Smooth muscle cell (in vitro differentiated cells): Measurements from ENCODE around the gene TTPAL. TPM values are rescaled to one million over a fixed set of nuclear protein-coding genes. Genes with fewer than 3 reads are reported as not detected.

ENCODE experiments used
- DNase-seq: peaks from one replicate; lab custom pipeline; 2025; ENCODE audit not compliant: unreplicated experiment; lab: John Stamatoyannopoulos, UW
- H2AFZ ChIP-seq: fragments of 200-600 bp; sonication (generic); 2 replicates; pipeline ENCODE4 v1.6.0; 2016; ENCODE audit warnings: antibody characterized with exemption, low read depth, mild to moderate bottlenecking
- H3F3A ChIP-seq: fragments of 200-600 bp; sonication (generic); 2 replicates; pipeline ENCODE4 v1.6.0; 2017; ENCODE audit warnings: antibody characterized with exemption, low read depth
- H3K27ac ChIP-seq: fragments of 200-600 bp; sonication (generic); 2 replicates; pipeline ENCODE4 v1.5.1; 2016; ENCODE audit warnings: low read depth, mild to moderate bottlenecking
- H3K27me3 ChIP-seq: fragments of 200-600 bp; sonication (generic); 2 replicates; pipeline ENCODE4 v1.6.1; 2016; ENCODE audit warnings: low read depth, mild to moderate bottlenecking
- H3K36me3 ChIP-seq: fragments of 200-600 bp; sonication (generic); 2 replicates; pipeline ENCODE4 v1.5.1; 2016; ENCODE audit warnings: low read depth
- H3K4me1 ChIP-seq: fragments of 200-600 bp; sonication (generic); 2 replicates; pipeline ENCODE4 v1.5.1; 2016; ENCODE audit warnings: low read depth
- H3K4me2 ChIP-seq: fragments of 200-600 bp; sonication (generic); 2 replicates; pipeline ENCODE4 v1.6.0; 2016; ENCODE audit warnings: mild to moderate bottlenecking
- H3K4me3 ChIP-seq: fragments of 200-600 bp; sonication (generic); 2 replicates; pipeline ENCODE4 v1.5.1; 2016; ENCODE audit warnings: mild to moderate bottlenecking
- H3K79me2 ChIP-seq: fragments of 200-600 bp; sonication (generic); 2 replicates; pipeline ENCODE4 v1.6.0; 2016; ENCODE audit warnings: low read depth, mild to moderate bottlenecking
- H3K9ac ChIP-seq: fragments of 200-600 bp; sonication (generic); 2 replicates; pipeline ENCODE4 v1.6.0; 2016; ENCODE audit warnings: low read depth
- H3K9me3 ChIP-seq: fragments of 200-600 bp; sonication (generic); replicated peaks from 2 replicates; pipeline ENCODE4 v1.5.1; 2016; ENCODE audit warnings: low read depth
- H4K20me1 ChIP-seq: fragments of 200-600 bp; sonication (generic); 2 replicates; pipeline ENCODE4 v1.6.0; 2016; ENCODE audit warnings: low read depth
- CTCF ChIP-seq: fragments of 200-600 bp; sonication (generic); IDR thresholded peaks from 2 replicates; pipeline ENCODE4 v1.5.1; 2017; ENCODE audit warnings: borderline replicate concordance, mild to moderate bottlenecking, antibody characterized with exemption; ENCODE audit not compliant: insufficient read depth, poor library complexity, severe bottlenecking
- WGBS: methylation state at CpG from one replicate; pipeline ENCODE4 v1.1.7; 2016; ENCODE audit warnings: low lambda C conversion rate; 5-methylcytosine and 5-hydroxymethylcytosine counted together
- polyA plus RNA-seq: library from polyadenylated mRNA; unstranded; fragments of >200 nt; fragmentation: Nextera tagmentation; extraction: Ambion mirVana; gene quantifications from 2 replicates; pipeline ENCODE4 v1.2.1, GENCODE V29; 2016
- total RNA-seq: library from RNA; depleted of rRNA; stranded (reverse); fragments of >200 nt; gene quantifications from 2 replicates; pipeline ENCODE4 v1.2.3, GENCODE V29; 2014

Gene TTPAL
- total and polyA plus RNA-seq, 2 experiments from 2014 or later, result 5.6 to 5.8 TPM

GRCh38 chr20:44455126-44455525, 20.5 kb upstream of the TTPAL start:
- Histone ChIP-seq H3K9me3 (no peaks in the 10 kb centered on the region), H3K27me3 (no peaks in the 10 kb centered on the region)
- no peak for TF ChIP-seq CTCF

GRCh38 chr20:44456611-44457010, 19.1 kb upstream of the TTPAL start:
- no peaks in the 10 kb centered on the region for H3F3A ChIP-seq
- no peaks in the 10 kb centered on the region for H3K9me3 ChIP-seq
- no peaks in the 10 kb centered on the region for H3K79me2 ChIP-seq
- no peaks in the 10 kb centered on the region for H3K4me1 ChIP-seq
- H3K4me2 ChIP-seq, result no peak overlapping the region
- H3K4me3 ChIP-seq, result no peak overlapping the region
- no peak overlapping the region for H3K9ac ChIP-seq
- WGBS, result 91% methylated on average over 8 of the region's 8 CpGs
- H3K27ac ChIP-seq, result no peak overlapping the region
- no peak for DNase-seq
- H2AFZ ChIP-seq, result no peak overlapping the region
- no peaks in the 10 kb centered on the region for H3K27me3 ChIP-seq
- no peak for TF ChIP-seq CTCF
- no peaks in the 10 kb centered on the region for H4K20me1 ChIP-seq
- no peaks in the 10 kb centered on the region for H3K36me3 ChIP-seq

More at GRCh38 chr20:44455126-44455525, 20.5 kb upstream of the TTPAL start:
- Histone ChIP-seq H3K36me3 (no peaks in the 10 kb centered on the region), H3K4me1 (no peaks in the 10 kb centered on the region), H3K4me3 (no peak overlapping the region), H3F3A (no peaks in the 10 kb centered on the region), H3K79me2 (no peaks in the 10 kb centered on the region), H4K20me1 (no peaks in the 10 kb centered on the region), H3K4me2 (no peak overlapping the region), H2AFZ (no peak overlapping the region), H3K27ac (no peak overlapping the region), H3K9ac (no peak overlapping the region)
- 93% methylated on average over 3 of the region's 3 CpGs for WGBS
- no peak for DNase-seq

GRCh38 chr20:44457016-44457415, 18.7 kb upstream of the TTPAL start:
- no peak overlapping the region for H2AFZ ChIP-seq
- 42% methylated on average over 6 of the region's 6 CpGs for WGBS
- H3K36me3 ChIP-seq, result no peaks in the 10 kb centered on the region
- H3K4me1 ChIP-seq, result no peaks in the 10 kb centered on the region
- H3K4me2 ChIP-seq, result no peak overlapping the region
- H4K20me1 ChIP-seq, result no peaks in the 10 kb centered on the region
- H3K79me2 ChIP-seq, result no peaks in the 10 kb centered on the region
- no peaks in the 10 kb centered on the region for H3F3A ChIP-seq
- no peaks in the 10 kb centered on the region for H3K9me3 ChIP-seq
- no peak overlapping the region for H3K27ac ChIP-seq
- H3K27me3 ChIP-seq, result no peaks in the 10 kb centered on the region
- H3K4me3 ChIP-seq, result no peak overlapping the region
- H3K9ac ChIP-seq, result no peak overlapping the region
- DNase-seq, result no peak
- no peak for TF ChIP-seq CTCF

GRCh38 chr20:44459271-44459670, 16.4 kb upstream of the TTPAL start:
- Histone ChIP-seq H3K79me2 (no peaks in the 10 kb centered on the region), H3F3A (no peaks in the 10 kb centered on the region), H2AFZ (no peak overlapping the region), H3K4me3 (no peak overlapping the region), H3K27ac (no peak overlapping the region), H3K4me1 (no peaks in the 10 kb centered on the region), H3K27me3 (no peaks in the 10 kb centered on the region), H3K9ac (no peak overlapping the region), H3K4me2 (no peak overlapping the region), H4K20me1 (no peaks in the 10 kb centered on the region), H3K36me3 (no peaks in the 10 kb centered on the region), H3K9me3 (no peaks in the 10 kb centered on the region)
- TF ChIP-seq CTCF, result no peak
- DNase-seq, result no peak
- 91% methylated on average over 2 of the region's 2 CpGs for WGBS
